NCI-H345 (cell line): ENCODE results near the gene RPS6KA2.
"Not testable (repeated sequence)": the region's sequence is repeated elsewhere in the genome, so short reads cannot be mapped to it uniquely, and the experiment has no call there.

ENCODE experiments used
- DNase-seq: peaks from one replicate; lab custom pipeline; 2025; lab: John Stamatoyannopoulos, UW

The RPS6KA2 gene

DNA sequence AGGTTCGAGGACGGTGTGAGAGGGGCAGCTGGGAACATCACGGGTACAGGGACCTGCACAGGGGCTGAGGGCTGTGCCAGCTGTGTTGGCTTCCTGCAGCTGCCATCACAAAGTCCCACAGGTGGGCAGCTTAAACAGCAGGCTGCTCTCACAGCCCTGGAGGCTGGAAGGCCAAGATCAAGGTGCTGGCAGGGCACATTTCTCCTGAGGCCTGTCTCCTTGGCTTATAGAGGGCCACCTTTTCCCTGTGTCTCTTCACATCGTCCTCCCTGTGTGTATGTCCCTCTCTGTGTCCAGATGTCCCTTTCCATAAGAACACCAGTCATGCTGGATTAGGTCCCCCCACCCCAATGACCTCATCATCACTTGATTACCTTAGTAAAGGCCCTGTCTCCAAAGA is 229.2 kb downstream of the RPS6KA2 start:
- DNase-seq, result no peak

DNA sequence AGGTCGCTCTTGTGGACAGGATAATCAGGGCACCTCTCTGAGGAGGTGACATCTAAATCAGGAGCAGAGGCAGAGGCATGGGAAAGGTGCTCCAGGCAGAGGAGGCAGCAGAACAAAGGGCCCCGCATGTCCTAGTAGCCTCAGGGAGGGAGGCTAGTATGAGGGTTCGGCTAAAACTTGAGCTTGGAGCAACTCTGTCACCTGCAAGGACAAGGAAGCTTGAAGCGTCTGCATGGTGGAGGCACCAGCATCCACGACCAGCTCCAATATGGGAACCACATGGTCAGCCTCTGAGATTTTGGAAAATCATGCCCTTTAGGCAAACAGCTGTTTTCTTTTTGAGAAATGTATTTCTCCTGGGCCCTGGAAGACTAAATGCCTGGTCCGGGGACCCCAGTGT is 231.3 kb downstream of the RPS6KA2 start:
- DNase-seq, result no peak

GRCh38 chr6:166395351-166395750 is 231.7 kb downstream of the RPS6KA2 start:
- no peak for DNase-seq

- no peak for DNase-seq
Measured at GRCh38 chr6:166394036-166394892, 232.8 kb downstream of the RPS6KA2 start.

DNA sequence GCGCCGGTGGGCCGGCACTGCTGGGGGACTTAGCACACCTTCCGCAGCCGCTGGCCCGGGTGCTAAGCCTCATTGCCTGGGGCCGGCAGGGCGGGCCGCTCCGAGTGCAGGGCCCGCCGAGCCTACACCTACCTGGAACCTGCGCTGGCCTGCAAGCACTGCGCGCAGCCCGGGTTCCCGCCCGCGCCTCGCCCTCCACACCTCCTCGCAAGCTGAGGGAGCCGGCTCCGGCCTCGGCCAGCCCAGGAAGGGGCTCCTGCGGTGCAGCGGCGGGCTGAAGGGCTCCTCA is 233.6 kb downstream of the RPS6KA2 start:
- DNase-seq, result no peak

- not testable (repeated sequence) for DNase-seq
Measured at GRCh38 chr6:166392755-166393534, 234.1 kb downstream of the RPS6KA2 start.

DNA sequence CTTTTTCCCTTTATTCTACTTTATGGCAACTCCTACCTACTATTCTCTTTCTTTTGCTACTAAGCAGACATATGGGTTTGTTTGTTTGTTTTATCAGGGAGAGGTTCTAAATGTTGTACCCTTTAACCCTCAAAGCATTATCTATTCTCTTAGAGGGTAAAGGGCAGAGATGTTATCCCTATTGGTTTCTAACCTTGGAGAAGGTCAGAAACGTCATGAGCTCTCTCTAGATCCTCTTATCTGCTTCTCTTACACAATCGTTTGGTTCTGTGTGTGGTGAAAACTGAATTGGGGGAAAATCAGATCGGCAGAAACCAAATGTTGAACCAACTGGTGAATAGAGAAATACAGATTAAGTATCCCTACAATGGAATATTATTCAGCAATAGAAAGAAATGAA is 237.9 kb downstream of the RPS6KA2 start:
- no peak for DNase-seq

- DNase-seq, result no peak
Measured at GRCh38 chr6:166388290-166389004, 238.6 kb downstream of the RPS6KA2 start.

- DNase-seq, result no peak
Measured at GRCh38 chr6:166387642-166388289, 239.3 kb downstream of the RPS6KA2 start.

GRCh38 chr6:166387098-166387497 is 240.0 kb downstream of the RPS6KA2 start:
- not testable (repeated sequence) for DNase-seq

- DNase-seq, result no peak
Measured at GRCh38 chr6:166386111-166386510, 240.9 kb downstream of the RPS6KA2 start.

DNA sequence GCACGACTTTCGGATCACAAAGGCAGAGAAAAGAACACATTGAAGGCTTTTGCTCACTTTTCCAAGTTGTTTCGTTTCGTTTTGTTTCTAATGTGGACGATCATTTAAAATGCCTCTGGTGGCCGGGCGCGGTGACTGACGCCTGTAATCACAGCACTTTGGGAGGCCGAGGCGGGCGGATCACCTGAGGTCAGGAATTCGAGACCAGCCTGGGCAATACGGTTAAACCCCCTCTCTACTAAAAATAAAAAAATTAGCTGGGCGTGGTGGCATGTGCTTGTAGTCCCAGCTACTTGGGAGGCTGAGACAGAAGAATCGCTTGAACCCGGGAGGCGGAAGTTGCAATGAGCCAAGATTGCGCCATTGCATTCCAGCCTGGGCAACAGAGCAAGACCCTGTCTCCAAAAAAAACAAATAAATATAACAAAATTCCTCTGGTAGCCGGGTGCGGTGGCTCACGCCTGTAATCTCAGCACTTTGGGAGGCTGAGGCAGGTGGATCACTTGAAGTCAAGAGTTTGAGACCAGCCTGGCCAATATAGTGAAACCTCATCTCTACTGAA is 243.2 kb downstream of the RPS6KA2 start:
- not testable (repeated sequence) for DNase-seq

DNA sequence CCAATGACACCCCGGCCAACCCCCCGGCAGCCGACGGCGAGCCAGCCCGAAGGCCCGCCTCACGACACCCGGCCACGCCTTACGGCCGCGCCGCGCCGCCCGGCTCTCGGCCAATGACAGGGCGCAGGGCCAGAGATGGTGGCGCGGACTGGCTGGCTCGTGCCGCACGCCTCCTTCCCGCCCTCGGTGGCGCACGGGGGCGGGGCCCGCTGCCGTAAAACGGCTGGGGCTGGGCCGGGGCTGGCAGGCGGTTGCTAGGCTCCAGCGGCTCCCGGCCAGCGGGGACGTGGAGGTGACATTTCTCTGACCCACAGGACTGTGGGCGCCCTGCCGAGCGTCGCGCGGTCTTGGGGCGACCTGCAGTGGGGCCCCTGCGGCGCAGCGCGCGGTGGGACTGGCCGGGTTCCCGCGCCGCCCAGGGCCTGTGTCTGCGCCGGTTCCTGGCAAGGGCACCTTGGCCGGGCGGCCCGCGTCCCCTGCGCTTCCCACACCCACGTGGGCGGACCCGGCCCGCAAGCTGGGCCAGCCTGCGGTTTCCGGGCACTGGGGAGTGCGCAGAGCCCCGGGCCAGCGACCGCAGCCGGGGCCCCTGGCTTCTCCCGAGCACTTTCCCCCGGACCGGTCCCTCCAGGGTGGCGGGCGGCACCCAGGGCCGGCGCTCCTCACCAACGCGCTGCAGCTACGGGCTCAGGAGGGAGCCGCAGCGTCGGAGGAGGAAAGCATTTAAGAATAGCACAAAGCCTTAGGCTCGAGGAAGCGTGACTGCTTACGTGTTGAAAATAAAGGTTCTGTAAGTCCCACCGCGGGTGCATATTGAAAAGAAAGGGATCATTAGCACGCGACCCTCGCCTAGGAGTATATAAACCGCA is 243.9 kb downstream of the RPS6KA2 start, which contains the start of gene MPC1:
TSS of gene MPC1 (minus strand) at position 8 of the 869 bp plus-strand sequence. CDS start 64 bp downstream, outside the sequence.
- peak; percentile 97 for DNase-seq

- DNase-seq, result no peak
Measured at GRCh38 chr6:166382500-166382932, 244.5 kb downstream of the RPS6KA2 start.

- DNase-seq, result peak; percentile 71
Measured at GRCh38 chr6:166381733-166382499, 245.1 kb downstream of the RPS6KA2 start.

- DNase-seq, result no peak
Measured at GRCh38 chr6:166381381-166381732, 245.7 kb downstream of the RPS6KA2 start.

DNA sequence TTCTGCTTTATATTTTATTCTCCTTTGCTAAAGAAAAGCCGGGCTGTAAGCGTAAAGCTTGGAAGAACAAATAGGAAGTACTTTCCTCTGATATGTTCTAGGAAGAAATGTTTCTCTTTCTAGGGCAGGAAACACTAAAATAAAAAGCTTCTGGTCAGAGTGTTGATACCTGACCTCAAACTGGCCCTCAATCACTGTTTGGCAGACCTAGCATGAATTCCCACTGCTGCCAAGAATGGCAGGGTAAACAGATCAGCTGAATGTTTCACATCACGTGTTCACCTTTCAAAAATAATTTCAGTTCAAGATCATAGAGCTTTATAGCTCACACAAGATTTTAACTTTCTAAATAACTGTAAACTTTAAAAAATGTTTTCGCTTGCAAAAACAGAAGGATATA is 247.3 kb downstream of the RPS6KA2 start:
- no peak for DNase-seq

DNA sequence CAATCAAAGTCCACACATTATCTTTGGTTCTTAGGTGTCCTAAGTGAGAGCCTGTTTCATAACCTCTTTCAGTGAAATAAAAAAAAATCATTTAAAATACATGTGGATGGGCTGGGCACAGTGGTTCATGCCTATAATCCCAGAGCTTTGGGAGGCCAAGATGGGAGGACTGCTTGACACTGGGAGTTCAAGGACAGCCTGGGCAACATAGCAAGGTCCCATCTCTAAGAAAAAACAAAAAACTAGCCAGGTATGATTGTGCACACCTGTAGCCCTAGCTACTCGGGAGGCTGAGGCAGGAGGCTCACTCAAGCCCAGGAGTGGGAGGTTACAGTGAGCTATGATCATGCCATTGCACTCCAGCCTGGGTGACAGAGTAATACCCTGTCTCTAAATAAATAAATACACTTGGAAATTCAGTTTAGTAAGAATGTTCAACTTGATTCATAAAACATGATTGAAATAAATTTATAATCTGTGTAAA is 247.9 kb downstream of the RPS6KA2 start:
- no peak for DNase-seq

GRCh38 chr6:166377721-166378120 is 249.3 kb downstream of the RPS6KA2 start:
- no peak for DNase-seq

DNA sequence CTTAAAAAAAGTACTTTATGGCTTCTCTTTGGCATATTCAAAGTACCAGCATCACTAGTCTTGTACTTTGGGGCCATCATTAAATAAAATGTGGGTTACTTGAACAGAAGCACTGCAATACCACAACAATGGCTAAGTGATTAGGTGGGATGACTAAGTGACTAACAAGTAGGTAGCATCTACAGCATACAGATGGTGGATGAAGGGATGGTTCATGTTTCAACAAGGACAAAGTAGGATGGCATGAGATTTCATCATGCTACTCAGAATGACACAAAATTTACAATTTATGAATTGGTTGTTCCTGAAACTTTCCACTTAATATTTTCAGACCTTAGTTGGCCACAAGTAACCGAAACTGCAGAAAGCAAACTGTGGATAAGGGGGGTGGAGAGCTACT is 252.0 kb downstream of the RPS6KA2 start:
- no peak for DNase-seq
